RWPE2 (cell line): ENCODE results near the gene ARPC4.
A peak's percentile ranks its signal among the peaks of the same experiment; 100 is the strongest.

Experiments used
- ATAC-seq: fragments of 200-7000 bp; cut with Tn5 transposase; 3 replicates; pipeline ENCODE4 v1.9.1; 2021; ENCODE audit warnings: low read depth
- DNase-seq: peaks from one replicate; pipeline ENCODE4 v3.0.0-alpha.2; 2020; ENCODE audit warnings: low spot score
- H3K27ac ChIP-seq: fragments of 450-650 bp; 2 replicates; pipeline ENCODE4 v1.5.1; 2017; ENCODE audit warnings: mild to moderate bottlenecking; ENCODE audit not compliant: poor library complexity, severe bottlenecking
- H3K27me3 ChIP-seq: fragments of 250-450 bp; sonication (Bioruptor Pico); 2 replicates; pipeline ENCODE4 v1.5.1; 2021; ENCODE audit warnings: mild to moderate bottlenecking, moderate library complexity; ENCODE audit not compliant: insufficient read depth, poor library complexity, severe bottlenecking
- H3K36me3 ChIP-seq: fragments of 250-450 bp; sonication (Bioruptor Pico); 2 replicates; pipeline ENCODE4 v1.5.1; 2020; ENCODE audit warnings: low read depth, mild to moderate bottlenecking, moderate library complexity
- H3K4me1 ChIP-seq: fragments of 250-450 bp; sonication (Bioruptor Pico); 2 replicates; pipeline ENCODE4 v1.5.1; 2021; ENCODE audit warnings: mild to moderate bottlenecking, moderate library complexity; ENCODE audit not compliant: insufficient read depth, poor library complexity, severe bottlenecking
- H3K4me3 ChIP-seq: fragments of 250-450 bp; sonication (Bioruptor Pico); 2 replicates; pipeline ENCODE4 v1.5.1; 2021; ENCODE audit warnings: mild to moderate bottlenecking, moderate library complexity; ENCODE audit not compliant: severe bottlenecking
- H3K9me3 ChIP-seq: fragments of 250-450 bp; sonication (Bioruptor Pico); 2 replicates; pipeline ENCODE4 v1.5.1; 2021; ENCODE audit warnings: mild to moderate bottlenecking, moderate library complexity; ENCODE audit not compliant: severe bottlenecking
- TF ChIP-seq, protein P1 (sequence below): fragments of 450-650 bp; IDR thresholded peaks from one replicate; pipeline ENCODE4 v1.5.1; 2017; ENCODE audit warnings: mild to moderate bottlenecking, moderate library complexity; ENCODE audit not compliant: poor library complexity, severe bottlenecking

ARPC4 gene

DNA sequence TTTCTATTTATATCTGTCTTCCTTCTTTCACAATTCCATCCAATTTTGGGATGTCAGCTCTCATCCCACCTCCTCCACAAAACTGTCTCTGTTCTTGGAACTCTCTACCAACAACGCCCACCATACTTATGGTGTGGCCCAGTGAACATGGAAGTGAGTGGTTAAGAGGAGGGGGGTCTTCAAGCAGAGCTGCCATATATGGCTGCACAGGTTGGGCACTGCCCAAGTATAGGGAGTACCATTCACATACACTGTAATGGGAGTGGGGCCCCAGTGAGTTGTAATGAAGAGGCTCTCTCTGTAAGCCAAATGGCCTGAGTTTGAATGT lies 15.2 kb upstream of the ARPC4 start:
- H3K4me1 ChIP-seq = no peaks in the 10 kb centered on the region
- ATAC-seq = no peak

DNA sequence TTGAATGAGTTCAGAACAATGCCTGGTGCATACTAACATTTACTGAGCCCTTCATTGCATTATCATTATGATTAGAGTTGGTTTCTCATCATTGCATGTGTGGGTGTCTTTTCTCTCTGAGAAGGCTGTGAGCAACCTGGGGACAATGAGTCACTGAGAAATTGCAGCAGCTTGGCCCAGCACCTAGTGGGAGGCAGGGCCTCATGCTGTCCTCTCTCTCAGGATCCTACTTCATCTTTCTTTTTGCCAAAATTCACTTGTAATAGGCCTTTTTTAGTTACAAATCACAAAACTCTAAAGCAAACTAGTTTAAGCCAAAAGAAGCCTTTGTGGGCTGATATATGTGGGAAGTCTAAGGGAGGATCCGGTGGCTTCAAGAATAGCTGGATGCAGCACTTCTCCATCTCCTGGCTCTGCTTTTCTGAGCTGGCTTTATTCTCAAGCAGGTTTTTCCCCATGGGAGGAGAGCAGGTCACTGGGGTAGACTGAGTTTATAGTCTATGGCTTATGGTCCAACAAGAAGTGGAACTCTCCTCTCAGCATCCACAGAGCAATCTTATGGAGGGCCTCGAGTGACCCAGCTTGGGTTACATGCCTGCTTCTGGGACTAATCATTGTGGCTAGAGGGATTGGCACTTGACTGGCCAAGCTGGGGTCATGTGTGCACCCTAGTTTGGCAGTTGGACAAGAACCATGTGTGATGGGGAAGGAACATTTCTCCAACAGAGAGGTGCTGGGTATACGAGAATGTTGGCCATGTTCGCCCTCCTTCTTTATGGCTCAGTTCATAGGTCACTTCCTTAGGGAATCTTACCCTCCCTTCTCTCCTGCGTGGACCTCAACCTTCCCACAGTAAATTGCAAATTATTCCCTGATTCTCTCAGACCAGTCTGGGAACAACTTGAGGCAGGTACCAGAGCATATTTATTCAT lies 14.5 kb upstream of the ARPC4 start:
- H3K27ac ChIP-seq = no peak overlapping the region
- H3K4me1 ChIP-seq = no peaks in the 10 kb centered on the region
- DNase-seq = no peak
- no peaks in the 10 kb centered on the region for H3K9me3 ChIP-seq
- no peak overlapping the region for H3K4me3 ChIP-seq
- peaks cover 17% of the 10 kb centered on the region for H3K36me3 ChIP-seq
- peak; percentile 55; the same call in 2 of the 3 replicates for ATAC-seq
- H3K27me3 ChIP-seq = no peaks in the 10 kb centered on the region
- TF ChIP-seq, protein P1, sequence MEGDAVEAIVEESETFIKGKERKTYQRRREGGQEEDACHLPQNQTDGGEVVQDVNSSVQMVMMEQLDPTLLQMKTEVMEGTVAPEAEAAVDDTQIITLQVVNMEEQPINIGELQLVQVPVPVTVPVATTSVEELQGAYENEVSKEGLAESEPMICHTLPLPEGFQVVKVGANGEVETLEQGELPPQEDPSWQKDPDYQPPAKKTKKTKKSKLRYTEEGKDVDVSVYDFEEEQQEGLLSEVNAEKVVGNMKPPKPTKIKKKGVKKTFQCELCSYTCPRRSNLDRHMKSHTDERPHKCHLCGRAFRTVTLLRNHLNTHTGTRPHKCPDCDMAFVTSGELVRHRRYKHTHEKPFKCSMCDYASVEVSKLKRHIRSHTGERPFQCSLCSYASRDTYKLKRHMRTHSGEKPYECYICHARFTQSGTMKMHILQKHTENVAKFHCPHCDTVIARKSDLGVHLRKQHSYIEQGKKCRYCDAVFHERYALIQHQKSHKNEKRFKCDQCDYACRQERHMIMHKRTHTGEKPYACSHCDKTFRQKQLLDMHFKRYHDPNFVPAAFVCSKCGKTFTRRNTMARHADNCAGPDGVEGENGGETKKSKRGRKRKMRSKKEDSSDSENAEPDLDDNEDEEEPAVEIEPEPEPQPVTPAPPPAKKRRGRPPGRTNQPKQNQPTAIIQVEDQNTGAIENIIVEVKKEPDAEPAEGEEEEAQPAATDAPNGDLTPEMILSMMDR = no peak

More for the DNA sequence above, 15.2 kb upstream of the ARPC4 start:
- DNase-seq = no peak
- no peaks in the 10 kb centered on the region for H3K27me3 ChIP-seq
- H3K36me3 ChIP-seq = peaks cover 10% of the 10 kb centered on the region
- no peak overlapping the region for H3K27ac ChIP-seq
- H3K4me3 ChIP-seq = no peak overlapping the region
- H3K9me3 ChIP-seq = no peaks in the 10 kb centered on the region
- TF ChIP-seq, protein P1 = no peak

DNA sequence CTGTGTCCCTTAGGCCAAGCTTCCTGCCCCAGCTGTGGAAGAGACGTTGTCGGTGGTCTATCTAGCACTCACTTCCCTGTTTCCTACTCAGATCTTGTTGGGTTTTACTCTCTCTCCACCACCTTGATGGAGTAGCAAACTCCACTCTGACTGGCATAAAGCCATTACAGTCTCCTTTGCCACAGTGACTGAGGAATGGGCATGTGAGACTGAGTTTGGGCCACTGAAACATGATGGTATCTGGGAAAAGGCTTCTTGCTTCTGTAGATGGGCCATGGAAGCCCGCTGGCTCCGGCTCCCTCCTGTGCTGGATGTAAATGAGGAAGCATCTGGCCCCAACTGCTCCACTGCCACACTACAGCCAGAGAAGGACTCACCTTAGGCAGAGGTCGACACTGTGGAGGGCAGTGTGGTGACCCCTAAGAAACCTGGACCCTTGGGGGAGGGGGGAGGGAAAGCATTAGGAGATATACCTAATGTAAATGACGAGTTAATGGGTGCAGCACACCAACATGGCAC lies 13.7 kb upstream of the ARPC4 start:
- Histone ChIP-seq H3K4me3 (no peak overlapping the region), H3K9me3 (no peaks in the 10 kb centered on the region), H3K36me3 (peaks cover 24% of the 10 kb centered on the region), H3K27me3 (no peaks in the 10 kb centered on the region), H3K27ac (no peak overlapping the region), H3K4me1 (no peaks in the 10 kb centered on the region)
- DNase-seq (no peak), ATAC-seq (no peak)
- TF ChIP-seq, protein P1 = no peak

DNA sequence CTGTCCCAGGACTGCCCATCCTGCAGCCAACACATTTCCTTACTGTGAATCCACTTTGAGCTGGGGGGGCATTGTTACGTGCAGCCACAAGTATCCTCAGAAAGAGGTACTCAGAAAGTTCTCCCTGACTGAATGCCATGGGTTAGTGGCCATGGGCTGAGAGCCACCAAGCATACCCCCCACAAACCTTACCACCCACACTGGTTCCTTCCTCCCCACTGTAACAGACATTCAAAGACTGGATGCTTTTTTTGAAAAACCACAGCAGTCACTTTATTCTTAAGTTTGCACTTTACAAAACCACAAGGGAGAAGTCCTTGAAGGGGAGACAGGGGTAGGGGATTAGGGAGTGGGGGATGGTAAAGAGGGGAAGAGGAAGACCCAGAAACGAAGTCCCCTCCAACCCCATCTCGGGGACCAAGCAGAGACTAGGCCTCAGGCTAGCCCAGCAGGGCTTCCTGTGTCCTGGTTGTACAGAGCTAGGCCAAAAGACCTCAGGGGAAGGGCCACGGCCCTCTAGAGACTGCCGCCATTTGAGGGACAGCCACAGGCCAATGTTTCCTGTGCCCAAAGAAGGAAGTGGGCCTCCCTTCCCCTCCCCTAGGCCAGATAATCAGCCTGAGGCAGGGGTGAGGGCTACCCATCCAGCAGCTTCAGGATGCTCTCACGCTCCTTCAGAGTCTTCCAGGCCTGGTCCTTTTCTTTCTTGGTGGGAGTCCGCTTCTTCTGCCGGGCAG lies 13.0 kb upstream of the ARPC4 start:
- Histone ChIP-seq H3K9me3 (no peaks in the 10 kb centered on the region), H3K4me3 (no peak overlapping the region), H3K4me1 (no peaks in the 10 kb centered on the region), H3K36me3 (peaks cover 32% of the 10 kb centered on the region), H3K27ac (no peak overlapping the region), H3K27me3 (no peaks in the 10 kb centered on the region)
- TF ChIP-seq, protein P1 = no peak
- no peak for DNase-seq
- no peak for ATAC-seq
